Effector memory CD8-positive, alpha-beta T cell (primary cell): Measurements from ENCODE around the gene MAP2K7.

Source experiments
- ATAC-seq: fragments of 150-1000 bp; cut with Tn5 transposase; replicated peaks from 2 replicates; pipeline ENCODE4 v1.10.0; 2021; ENCODE audit warnings: mild to moderate bottlenecking, moderate library complexity
- DNase-seq, 3 experiments: peaks; one replicate each; pipeline ENCODE4 v3.0.0; 2021
- H3K27ac Mint-ChIP-seq, 2 donors: one replicate each; pipeline ENCODE4 v1.8.0; 2022; ENCODE audit warnings: mild to moderate bottlenecking in 2 of 2, mixed read lengths in 2 of 2, moderate library complexity in 2 of 2
- H3K27me3 Mint-ChIP-seq, 2 donors: one replicate each; pipeline ENCODE4 v1.8.0; 2022; ENCODE audit warnings: mixed read lengths in 2 of 2
- H3K36me3 Mint-ChIP-seq: one replicate; pipeline ENCODE4 v1.8.0; 2022; ENCODE audit warnings: mild to moderate bottlenecking, moderate library complexity, mixed read lengths; ENCODE audit not compliant: insufficient read depth
- H3K4me1 Mint-ChIP-seq, 2 donors: one replicate each; pipeline ENCODE4 v1.8.0; 2022; ENCODE audit warnings: low read depth in 2 of 2, mixed read lengths in 2 of 2
- H3K4me3 Mint-ChIP-seq, 2 donors: one replicate each; pipeline ENCODE4 v1.8.0; 2022; ENCODE audit warnings: mild to moderate bottlenecking in 2 of 2, mixed read lengths in 2 of 2, moderate library complexity in 2 of 2
- H3K9me3 Mint-ChIP-seq, 2 donors: one replicate each; pipeline ENCODE4 v1.8.0; 2022; ENCODE audit warnings: mixed read lengths in 2 of 2

The MAP2K7 gene

GRCh38 chr19:7870571-7871436 lies 32.9 kb upstream of the MAP2K7 start:
- Mint-ChIP-seq H3K9me3 (no peaks in the 10 kb centered on the region), H3K4me3 (peak overlapping the region; percentile 75 to 83), H3K27me3 (peaks cover 23 to 44% of the 10 kb centered on the region in 2 donors), H3K36me3 (peaks cover 9% of the 10 kb centered on the region), H3K27ac (peak overlapping the region in 1 of 2 donors; percentile 12), H3K4me1 (peaks cover 22 to 26% of the 10 kb centered on the region in 2 donors)
- DNase-seq (peak in 2 of 3 experiments; percentile 25 to 29), ATAC-seq (no peak)

GRCh38 chr19:7871437-7872305 lies 32.0 kb upstream of the MAP2K7 start:
- peak overlapping the region; percentile 20 to 63 for H3K4me3 Mint-ChIP-seq
- peaks cover 9% of the 10 kb centered on the region for H3K36me3 Mint-ChIP-seq
- no peaks in the 10 kb centered on the region for H3K9me3 Mint-ChIP-seq
- peaks cover 23 to 52% of the 10 kb centered on the region in 2 donors for H3K27me3 Mint-ChIP-seq
- peaks cover 22 to 26% of the 10 kb centered on the region in 2 donors for H3K4me1 Mint-ChIP-seq
- ATAC-seq (no peak), DNase-seq (peak; percentile 72 to 80 (median 77))
- H3K27ac Mint-ChIP-seq: no peak overlapping the region

- DNase-seq: no peak
- Mint-ChIP-seq H3K27me3 (peaks cover 23 to 45% of the 10 kb centered on the region in 2 donors), H3K4me1 (peaks cover 22 to 26% of the 10 kb centered on the region in 2 donors), H3K4me3 (peak overlapping the region; percentile 47 to 70), H3K27ac (no peak overlapping the region), H3K36me3 (peaks cover 5% of the 10 kb centered on the region), H3K9me3 (no peaks in the 10 kb centered on the region)
- no peak for ATAC-seq
These were observed 31.1 kb upstream of the MAP2K7 start for GRCh38 chr19:7872306-7873204.

GRCh38 chr19:7873304-7874075 lies 30.2 kb upstream of the MAP2K7 start:
- H3K9me3 Mint-ChIP-seq: no peaks in the 10 kb centered on the region
- H3K4me3 Mint-ChIP-seq: peak overlapping the region; percentile 65 to 70
- peaks cover 2% of the 10 kb centered on the region for H3K36me3 Mint-ChIP-seq
- H3K27me3 Mint-ChIP-seq: peaks cover 23 to 45% of the 10 kb centered on the region in 2 donors
- peaks cover 21 to 23% of the 10 kb centered on the region in 2 donors for H3K4me1 Mint-ChIP-seq
- ATAC-seq: no peak
- H3K27ac Mint-ChIP-seq: no peak overlapping the region
- DNase-seq: no peak

GRCh38 chr19:7874076-7874896 lies 29.4 kb upstream of the MAP2K7 start, which contains the start of gene PRR36:
Gene PRR36, minus strand, starts transcription at chr19:7874390. Its CDS starts 701 bp downstream, at chr19:7873689.
- DNase-seq (no peak), ATAC-seq (no peak)
- Mint-ChIP-seq H3K4me3 (peak within 1 kb of the TSS; percentile 65 to 70), H3K27ac (no peak within 1 kb of the TSS), H3K4me1 (peaks cover 17 to 19% of the 10 kb centered on the region in 2 donors), H3K27me3 (peaks cover 23 to 45% of the 10 kb centered on the region in 2 donors), H3K9me3 (no peaks in the 10 kb centered on the region), H3K36me3 (no peaks in the 10 kb centered on the region)

GRCh38 chr19:7874897-7875273 lies 28.8 kb upstream of the MAP2K7 start:
- H3K27me3 Mint-ChIP-seq: peaks cover 23 to 45% of the 10 kb centered on the region in 2 donors
- DNase-seq (no peak), ATAC-seq (no peak)
- no peaks in the 10 kb centered on the region for H3K9me3 Mint-ChIP-seq
- H3K4me3 Mint-ChIP-seq: peak overlapping the region; percentile 33 to 54
- peaks cover 17 to 19% of the 10 kb centered on the region in 2 donors for H3K4me1 Mint-ChIP-seq
- no peak overlapping the region for H3K27ac Mint-ChIP-seq
- H3K36me3 Mint-ChIP-seq: no peaks in the 10 kb centered on the region

GRCh38 chr19:7877249-7877836 lies 26.3 kb upstream of the MAP2K7 start:
- peaks cover 3 to 6% of the 10 kb centered on the region in 2 donors for H3K4me1 Mint-ChIP-seq
- H3K4me3 Mint-ChIP-seq: no peak overlapping the region
- no peaks in the 10 kb centered on the region for H3K36me3 Mint-ChIP-seq

GRCh38 chr19:7879111-7879807 lies 24.4 kb upstream of the MAP2K7 start:
- Mint-ChIP-seq H3K4me3 (no peak overlapping the region), H3K27me3 (peaks cover 0 to 15% of the 10 kb centered on the region in 2 donors), H3K4me1 (peaks cover 0 to 5% of the 10 kb centered on the region in 2 donors), H3K36me3 (no peaks in the 10 kb centered on the region), H3K27ac (no peak overlapping the region), H3K9me3 (no peaks in the 10 kb centered on the region)
- no peak for ATAC-seq
- no peak for DNase-seq

More at GRCh38 chr19:7877249-7877836, 26.3 kb upstream of the MAP2K7 start:
- Mint-ChIP-seq H3K27ac (no peak overlapping the region), H3K9me3 (no peaks in the 10 kb centered on the region), H3K27me3 (peaks cover 9 to 27% of the 10 kb centered on the region in 2 donors)
- no peak for DNase-seq
- no peak for ATAC-seq

GRCh38 chr19:7879836-7880235 lies 23.8 kb upstream of the MAP2K7 start:
- no peak overlapping the region for H3K4me3 Mint-ChIP-seq
- H3K9me3 Mint-ChIP-seq: no peaks in the 10 kb centered on the region
- H3K4me1 Mint-ChIP-seq: peaks cover 0 to 1% of the 10 kb centered on the region in 2 donors
- H3K27ac Mint-ChIP-seq: no peak overlapping the region
- no peak for ATAC-seq
- DNase-seq: no peak
- H3K27me3 Mint-ChIP-seq: peaks cover 0 to 11% of the 10 kb centered on the region in 2 donors
- no peaks in the 10 kb centered on the region for H3K36me3 Mint-ChIP-seq

- Mint-ChIP-seq H3K36me3 (no peaks in the 10 kb centered on the region), H3K4me1 (peaks cover 0 to 1% of the 10 kb centered on the region in 2 donors), H3K4me3 (no peak overlapping the region), H3K27me3 (no peaks in the 10 kb centered on the region), H3K27ac (peak overlapping the region in 1 of 2 donors; percentile 5), H3K9me3 (no peaks in the 10 kb centered on the region)
- ATAC-seq: no peak
- no peak for DNase-seq
These were observed 21.8 kb upstream of the MAP2K7 start for GRCh38 chr19:7881910-7882309.

GRCh38 chr19:7883105-7883504 lies 20.6 kb upstream of the MAP2K7 start:
- no peak for ATAC-seq
- H3K4me3 Mint-ChIP-seq: no peak overlapping the region
- no peaks in the 10 kb centered on the region for H3K9me3 Mint-ChIP-seq
- no peak for DNase-seq
- H3K27ac Mint-ChIP-seq: no peak overlapping the region
- H3K4me1 Mint-ChIP-seq: peaks cover 0 to 1% of the 10 kb centered on the region in 2 donors
- H3K36me3 Mint-ChIP-seq: no peaks in the 10 kb centered on the region
- peaks cover 0 to 10% of the 10 kb centered on the region in 2 donors for H3K27me3 Mint-ChIP-seq
